Effector CD4-positive, alpha-beta T cell (primary cell): ENCODE measurements around the gene GFER.

ENCODE experiments used
- DNase-seq: peaks from one replicate; pipeline ENCODE4 v3.0.0-alpha.2; 2020

Gene GFER

DNA sequence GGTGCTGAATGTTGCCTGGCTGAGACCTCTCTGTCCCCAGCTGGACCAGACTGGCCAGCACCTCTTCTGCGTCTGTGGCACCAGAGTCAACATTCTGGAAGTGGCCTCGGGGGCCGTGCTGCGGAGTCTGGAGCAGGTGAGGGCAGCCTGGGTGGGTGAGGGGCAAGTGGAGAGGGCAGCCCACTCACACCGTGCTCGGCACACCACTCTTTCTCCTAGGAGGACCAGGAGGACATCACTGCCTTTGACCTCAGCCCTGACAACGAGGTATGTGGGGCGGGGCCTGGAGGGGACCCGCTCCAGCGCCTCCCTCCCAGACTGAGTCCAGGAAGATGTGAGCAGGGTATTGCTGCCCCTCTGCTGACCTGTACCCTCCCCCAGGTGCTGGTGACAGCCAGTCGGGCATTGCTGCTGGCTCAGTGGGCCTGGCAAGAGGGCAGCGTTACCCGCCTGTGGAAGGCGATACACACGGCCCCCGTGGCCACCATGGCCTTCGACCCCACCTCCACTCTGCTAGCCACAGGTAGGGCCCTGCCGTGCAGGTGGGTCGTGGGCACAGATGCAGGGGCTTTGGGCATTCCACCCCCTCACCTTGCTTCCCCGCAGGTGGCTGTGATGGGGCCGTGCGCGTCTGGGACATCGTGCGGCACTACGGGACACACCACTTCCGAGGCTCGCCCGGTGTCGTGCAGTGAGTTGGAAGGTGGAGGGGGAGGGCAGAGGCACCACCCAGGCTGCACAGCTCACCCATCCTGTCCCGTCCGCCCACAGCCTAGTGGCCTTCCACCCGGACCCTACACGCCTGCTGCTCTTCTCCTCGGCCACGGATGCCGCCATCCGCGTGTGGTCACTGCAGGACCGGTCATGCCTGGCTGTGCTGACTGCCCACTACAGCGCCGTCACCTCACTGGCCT lies 9.6 kb upstream of the GFER start:
- DNase-seq, result no peak

DNA sequence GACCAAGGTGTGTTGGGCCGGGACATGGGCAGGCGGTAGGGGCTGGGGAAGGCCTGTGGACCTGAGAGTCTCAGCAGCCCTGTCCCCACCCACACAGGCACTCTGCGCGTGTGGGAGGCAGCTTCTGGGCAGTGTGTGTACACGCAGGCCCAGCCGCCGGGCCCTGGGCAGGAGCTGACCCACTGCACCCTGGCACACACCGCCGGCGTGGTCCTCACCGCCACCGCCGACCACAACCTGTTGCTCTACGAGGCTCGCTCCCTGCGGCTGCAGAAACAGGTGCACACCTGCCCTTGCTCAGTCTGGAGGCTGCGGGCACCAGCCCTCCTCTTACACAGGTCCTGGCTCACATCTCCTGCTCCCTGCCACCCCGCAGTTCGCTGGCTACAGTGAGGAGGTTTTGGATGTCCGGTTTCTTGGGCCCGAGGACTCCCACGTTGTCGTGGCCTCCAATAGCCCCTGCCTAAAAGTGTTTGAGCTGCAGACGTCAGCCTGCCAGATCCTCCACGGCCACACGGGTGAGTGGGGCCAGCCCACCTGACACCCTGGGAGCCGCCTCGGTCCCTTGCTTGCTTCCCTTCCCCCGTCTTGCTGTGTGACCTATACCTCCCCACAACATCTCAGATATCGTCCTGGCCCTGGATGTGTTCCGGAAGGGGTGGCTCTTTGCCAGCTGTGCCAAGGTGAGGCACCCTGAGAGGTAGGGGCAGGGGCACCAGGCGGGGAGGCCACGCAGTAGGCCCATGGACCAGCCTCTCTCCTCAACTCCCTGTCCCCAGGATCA lies 8.4 kb upstream of the GFER start:
- no peak for DNase-seq

DNA sequence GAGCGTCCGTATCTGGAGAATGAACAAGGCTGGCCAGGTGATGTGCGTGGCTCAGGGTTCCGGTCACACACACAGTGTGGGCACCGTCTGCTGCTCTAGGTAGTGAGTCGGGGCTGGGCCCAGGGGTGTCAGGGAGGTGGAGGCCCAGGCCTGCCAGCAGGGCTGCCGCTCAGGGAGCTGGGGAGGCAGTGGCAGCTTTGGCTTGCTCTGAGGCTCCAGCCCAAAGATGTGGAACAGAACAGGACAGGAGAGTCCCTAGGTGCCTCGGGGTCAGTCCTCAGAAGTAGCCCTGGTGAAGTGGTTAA lies 7.8 kb upstream of the GFER start:
- DNase-seq, result no peak

DNA sequence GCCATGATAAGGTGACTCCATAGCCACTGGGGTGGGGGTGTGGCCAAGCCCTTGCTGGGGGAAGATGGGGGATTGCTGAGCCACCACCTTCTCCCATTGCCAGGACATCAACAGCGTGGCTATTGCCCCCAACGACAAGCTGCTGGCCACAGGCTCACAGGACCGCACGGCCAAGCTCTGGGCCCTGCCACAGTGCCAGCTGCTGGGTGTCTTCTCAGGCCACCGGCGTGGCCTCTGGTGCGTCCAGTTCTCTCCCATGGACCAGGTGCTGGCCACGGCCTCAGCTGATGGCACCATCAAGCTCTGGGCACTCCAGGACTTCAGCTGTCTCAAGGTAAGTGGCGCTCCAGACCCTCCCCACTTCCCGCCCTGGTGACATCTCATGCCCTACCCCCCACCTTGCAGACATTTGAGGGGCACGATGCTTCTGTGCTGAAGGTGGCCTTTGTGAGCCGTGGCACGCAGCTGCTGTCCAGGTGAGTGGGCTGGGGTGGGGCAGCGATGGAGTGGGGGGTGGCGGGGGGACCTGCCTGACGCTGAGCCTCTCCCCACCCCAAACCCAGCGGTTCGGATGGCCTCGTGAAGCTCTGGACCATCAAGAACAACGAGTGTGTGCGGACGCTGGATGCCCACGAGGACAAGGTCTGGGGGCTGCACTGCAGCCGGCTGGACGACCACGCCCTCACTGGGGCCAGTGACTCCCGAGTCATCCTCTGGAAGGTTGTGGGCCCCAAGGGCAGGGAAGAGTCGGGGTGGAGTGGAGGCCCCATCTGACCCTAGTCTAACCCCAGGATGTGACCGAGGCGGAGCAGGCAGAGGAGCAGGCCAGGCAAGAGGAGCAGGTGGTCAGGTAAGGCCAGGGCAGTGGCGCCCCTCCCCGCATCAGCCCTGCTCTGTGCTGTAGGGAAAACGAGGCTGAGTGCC lies 6.8 kb upstream of the GFER start:
- DNase-seq, result no peak

DNA sequence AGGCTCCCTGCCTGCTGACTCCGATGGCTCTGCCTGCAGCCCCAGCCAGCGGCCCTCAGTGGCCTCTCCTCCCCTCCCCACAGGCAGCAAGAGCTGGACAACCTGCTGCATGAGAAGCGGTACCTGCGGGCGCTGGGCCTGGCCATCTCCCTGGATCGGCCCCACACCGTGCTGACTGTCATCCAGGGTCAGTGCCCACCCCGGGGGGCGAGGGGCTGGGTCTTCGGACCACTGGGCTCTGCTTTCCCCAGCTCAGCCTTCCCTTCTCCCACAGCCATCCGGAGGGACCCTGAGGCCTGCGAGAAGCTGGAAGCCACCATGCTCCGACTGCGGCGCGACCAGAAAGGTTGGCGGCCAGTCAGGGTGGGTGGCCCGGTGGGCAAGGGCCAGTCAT lies 6.1 kb upstream of the GFER start:
- no peak for DNase-seq

DNA sequence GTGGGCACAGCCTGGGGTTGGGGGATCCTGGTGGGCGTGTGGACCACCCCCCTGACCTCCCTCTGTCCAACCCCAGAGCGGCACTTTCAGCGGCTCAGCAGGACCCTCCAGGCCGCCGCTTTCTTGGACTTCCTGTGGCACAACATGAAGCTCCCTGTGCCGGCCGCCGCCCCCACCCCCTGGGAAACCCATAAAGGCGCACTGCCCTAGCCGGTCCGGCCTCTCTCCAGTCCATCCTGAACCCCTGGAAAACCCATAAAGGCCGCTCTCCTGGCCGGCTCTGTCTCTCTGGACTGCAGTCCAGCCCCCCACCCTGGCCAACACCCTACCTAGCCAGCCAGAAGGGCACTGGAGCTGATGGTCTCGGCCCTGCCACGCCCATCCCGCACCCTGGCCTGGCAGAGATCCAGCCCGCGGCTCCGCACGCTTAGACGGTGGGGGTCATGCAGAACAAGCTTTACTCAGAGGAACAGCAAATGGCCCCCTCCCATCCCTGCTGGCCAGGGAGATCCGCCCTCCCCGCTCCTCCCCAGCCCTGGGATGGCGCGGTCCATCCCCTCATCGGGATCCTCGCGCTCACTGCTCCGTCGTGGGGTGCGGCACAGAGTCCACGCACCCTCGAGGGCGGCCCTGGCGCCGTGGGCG lies 5.4 kb upstream of the GFER start:
- no peak for DNase-seq

DNA sequence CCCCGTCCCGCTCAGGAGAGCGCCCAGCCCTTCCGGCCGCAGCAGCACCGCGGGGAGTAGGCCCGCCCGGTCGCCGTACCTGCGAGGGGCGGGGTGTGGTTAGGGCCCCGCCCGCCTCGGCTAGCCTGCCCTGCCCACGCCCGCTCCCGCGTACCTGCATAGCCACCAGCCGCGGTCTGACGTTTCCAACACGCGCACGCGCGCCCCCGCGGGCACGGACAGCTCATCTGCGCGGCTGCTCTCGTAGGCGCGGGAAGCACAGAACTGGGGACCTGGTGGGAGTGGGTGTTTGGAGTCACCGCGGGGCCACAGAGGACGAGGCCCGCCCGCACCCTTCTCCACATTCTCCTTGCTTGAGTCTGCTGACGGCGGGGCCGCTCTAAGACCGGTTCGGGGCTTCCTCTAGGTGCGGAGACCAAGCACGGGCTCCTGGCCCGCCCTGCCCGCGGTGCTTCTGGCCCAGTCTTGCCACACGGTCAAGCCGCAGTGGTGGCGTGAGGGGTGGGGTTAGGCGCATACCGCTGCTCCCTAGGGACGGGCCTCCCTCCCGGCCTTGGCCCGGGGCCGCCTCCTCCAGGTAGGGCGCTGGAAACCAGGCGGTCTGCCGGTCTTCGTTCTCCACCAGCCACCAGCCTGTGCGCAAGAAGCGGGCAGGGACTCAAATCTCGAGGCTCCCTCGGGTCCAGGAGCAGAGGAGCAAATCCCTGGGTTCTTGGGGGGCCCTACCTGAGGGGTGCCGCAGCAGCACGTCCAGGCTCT lies 4.5 kb upstream of the GFER start:
- no peak for DNase-seq

DNA sequence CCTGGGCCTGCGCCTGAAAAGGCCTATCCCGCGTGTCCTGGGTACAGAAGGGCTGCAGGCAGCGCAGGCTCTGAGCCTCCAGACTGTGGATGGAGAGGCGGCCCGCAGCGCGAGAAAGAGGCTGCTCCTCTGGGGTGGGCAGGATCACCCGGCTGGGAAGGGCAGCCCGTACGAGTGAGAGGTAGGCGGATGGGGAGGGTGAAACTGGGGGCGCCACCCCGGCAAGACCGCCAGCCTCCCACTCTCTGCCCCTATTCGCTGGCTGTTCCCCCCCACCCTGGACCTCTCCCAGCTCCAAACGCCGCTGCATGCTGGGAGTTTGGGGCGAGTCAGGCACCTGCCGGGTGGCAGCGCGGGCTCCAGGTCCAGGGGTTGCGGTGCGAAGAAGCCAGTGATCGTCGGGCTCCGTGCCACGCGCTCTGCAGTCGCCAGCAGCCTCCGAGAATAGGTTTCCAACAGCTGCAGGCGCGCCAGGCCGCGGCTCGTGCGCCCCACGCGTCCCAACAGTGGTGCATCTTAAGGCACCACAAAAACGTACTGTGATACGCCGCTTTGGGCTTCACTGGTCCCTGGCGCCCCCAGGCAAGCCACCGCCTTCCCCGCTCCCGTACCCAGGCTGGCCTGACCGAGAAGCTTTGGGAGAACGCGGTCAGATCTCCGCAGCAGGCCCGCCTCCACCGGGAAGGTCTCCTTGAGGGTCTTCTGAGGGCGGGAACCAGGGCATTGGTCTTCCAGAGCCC lies 3.8 kb upstream of the GFER start:
- DNase-seq, result no peak

DNA sequence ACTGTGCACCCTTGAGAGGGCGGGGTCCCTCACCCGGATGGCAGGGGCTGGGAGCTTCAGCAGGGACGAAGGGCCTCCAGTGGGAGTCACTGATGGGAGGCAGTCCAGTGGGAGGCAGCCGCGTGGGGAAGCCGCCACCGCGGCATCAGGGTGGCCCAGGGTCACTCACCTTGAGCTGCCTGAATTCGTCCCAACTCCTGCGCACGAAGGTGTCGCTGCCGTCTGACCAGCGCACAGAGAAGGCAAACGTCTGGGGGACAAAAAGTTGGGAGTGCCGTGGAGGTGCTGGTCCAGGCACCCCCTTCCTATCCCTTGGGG lies 3.3 kb upstream of the GFER start:
- no peak for DNase-seq

DNA sequence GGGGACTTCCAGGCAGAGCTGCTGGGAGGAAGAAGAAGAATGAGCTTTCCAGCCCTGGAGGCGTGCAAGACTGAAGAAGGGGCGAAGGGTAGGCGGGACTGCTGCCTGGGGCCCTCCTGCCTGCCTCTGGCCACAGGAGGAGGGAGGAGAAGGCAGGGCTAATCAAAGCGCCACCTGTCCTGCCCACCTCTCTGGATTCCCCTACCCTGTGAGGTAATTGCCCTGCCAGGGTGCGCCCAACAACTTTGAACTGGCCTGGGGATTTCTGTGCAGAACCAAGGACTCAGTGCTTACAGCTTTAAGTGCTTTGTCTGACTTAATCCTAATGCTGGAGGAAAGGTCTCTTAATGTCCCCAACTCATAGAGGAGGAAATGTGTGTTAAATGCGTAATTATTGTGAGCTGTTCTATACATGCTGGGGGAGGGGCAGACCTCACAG lies 2.6 kb upstream of the GFER start, which contains the start of gene NOXO1:
Gene NOXO1 (minus strand): TSS at position 72 of the 439 bp plus-strand sequence. CDS start 290 bp downstream, outside the sequence.
- DNase-seq, result no peak

DNA sequence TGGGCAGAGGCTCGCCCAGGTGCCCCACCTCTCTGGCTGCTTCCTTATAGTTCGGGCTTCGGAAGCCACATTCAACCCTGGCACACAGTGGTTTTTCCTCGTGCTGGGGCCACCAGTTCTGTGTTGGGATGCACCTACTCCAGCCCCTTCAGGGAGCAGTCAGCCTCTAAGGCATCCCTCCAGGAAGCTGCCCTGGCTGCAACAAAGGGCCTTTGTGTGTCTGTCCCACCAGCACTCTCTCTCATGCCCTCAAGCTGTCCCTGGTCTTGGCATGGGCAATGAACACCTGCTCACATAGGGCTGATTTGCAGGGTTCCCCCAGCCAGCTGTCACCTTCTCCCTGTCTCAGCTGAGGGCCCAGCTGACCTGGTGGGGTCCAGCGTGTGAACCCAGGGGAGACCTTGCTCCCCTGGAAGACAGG lies 2.0 kb upstream of the GFER start:
- no peak for DNase-seq

DNA sequence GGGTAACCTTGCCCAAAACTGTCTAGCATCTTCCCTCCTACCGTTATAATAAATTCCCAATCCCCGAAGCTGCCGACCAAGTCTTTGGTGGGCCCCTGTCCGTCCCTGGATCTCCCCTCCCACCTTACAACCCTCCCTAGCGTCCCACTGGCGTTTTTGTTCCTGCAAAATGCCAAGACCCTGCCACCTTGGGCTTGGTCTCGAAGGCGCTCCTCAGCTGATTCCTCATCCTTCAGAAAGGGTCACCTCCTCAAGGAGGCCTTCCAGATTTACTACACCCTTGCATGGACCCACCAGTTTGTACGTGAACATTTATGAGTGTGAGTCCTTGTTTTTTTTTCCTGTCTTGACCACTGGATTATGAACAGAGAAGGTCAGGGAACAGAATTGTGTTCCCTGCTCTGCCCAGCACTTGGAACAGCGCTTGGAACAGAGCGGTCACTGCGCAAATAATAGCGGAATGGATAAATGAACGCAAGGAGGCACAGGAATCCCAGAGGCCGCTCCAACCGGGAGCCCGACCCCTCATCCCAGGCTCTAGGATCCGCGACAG lies 926 bp upstream of the GFER start:
- no peak for DNase-seq

DNA sequence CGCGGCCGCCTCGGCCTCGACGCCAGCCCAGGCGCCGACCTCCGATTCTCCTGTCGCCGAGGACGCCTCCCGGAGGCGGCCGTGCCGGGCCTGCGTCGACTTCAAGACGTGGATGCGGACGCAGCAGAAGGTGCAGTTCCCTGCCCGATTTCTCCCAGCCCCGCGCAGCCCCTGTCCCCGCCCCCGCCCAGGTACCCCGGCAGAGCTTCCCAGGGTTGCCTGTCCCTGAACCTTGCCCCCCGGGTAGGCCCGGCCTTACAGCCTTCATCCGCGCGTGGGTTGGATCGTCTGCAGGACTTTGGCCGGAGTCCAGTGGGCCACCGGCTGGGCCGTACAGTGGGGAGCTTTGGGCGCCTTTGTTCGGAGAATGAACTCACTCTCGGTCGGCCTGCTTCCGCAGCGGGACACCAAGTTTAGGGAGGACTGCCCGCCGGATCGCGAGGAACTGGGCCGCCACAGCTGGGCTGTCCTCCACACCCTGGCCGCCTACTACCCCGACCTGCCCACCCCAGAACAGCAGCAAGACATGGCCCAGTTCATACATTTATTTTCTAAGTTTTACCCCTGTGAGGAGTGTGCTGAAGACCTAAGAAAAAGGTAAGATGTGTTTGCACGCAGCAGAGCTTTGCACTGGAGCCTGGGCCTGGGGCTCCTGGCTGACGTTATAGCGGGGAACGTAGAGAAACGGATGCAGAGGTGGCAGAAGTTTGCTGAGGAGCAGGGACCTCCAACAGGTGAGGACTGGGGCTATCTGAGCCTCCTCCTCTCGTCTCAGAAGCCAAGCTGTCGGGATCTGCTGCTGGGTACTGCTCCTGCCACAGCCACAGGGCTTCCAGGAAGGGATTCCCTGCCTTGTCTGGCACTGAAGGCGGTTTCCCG lies 593 bp downstream of the GFER start:
- DNase-seq, result no peak

DNA sequence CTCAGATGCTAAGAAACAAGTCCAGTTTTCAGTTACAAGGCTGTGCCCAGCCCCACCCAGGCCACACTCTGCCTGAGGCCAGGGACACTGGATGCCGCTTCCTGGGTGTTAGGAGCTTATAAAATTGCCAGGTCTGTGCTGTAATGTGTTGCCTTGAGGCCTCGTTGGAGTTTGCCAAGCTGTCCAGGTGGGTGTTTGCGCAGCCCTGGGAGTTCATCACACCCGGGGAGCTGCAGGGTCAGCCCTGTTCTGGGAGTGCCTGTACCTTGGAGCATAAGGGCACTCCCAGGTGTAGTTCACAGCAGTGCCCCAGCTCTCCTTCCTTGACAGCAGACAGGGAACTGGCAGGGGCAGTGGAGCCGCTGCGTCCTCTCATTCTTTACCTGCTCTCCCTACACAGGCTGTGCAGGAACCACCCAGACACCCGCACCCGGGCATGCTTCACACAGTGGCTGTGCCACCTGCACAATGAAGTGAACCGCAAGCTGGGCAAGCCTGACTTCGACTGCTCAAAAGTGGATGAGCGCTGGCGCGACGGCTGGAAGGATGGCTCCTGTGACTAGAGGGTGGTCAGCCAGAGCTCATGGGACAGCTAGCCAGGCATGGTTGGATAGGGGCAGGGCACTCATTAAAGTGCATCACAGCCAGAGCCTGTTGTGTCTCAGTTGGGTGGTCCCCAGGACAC lies 1.6 kb downstream of the GFER start:
- DNase-seq, result no peak

DNA sequence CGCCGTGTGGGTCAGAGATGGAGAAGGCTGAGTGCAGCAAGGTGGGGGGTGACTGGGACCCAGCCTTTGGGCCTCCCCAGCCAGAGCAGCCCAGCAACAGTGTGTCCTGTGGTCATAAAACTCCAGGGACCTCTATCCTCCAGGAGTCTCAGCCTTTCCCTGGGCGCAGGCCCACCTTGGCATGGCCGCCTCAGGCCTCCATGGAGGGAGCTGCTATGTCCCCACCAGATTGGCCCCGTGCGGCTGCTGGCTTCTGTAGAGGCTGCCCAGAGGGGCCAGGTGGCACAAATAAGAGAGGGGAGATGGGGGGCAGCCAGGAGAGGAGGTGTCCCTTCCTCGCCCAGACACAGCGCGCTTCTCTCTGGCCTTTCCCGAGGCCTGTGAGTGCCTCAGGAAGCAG lies 3.2 kb downstream of the GFER start:
- no peak for DNase-seq

DNA sequence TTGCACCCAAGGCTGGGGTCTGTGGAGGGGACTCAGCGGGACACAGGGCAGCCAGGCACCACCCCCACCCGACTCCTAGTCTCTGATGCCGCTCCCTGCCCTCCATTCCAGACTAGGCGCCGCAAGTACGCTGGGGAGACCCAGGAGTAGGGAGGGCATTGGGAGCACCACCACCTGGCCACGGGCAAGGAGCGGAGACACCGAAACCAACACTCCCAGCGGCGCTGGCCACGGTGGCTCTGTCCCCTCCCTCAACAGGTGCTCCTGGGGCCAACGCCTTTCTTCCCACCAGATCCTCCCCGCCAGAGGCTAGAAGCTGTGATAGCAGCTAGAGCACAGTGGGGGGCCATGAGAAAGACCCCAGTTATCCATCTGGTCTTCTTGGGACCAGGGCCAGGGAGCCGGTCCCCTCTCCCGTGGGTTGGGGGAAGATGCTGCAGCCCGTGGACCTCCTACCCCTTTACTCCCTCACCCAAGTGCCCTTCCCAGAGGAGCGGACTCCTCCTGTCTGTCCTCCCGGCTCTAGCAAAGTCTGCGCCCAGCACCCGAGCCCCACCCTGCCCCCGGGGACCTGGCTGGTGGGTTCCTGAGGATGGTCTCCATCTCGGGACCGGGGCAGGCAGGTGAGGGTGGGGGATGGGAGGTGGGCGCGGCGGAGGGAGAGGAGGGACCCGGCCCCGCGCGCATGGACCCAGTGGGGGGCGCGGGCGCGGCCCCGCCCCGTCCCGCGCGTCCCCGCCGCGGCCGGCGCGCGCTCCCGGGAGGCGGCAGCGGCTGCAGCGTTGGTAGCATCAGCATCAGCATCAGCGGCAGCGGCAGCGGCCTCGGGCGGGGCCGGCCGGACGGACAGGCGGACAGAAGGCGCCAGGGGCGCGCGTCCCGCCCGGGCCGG lies 5.5 kb downstream of the GFER start, which contains the start of gene SYNGR3:
Gene SYNGR3 (plus strand): TSS at position 762 of the 892 bp plus-strand sequence. CDS start 133 bp downstream, outside the sequence.
- DNase-seq, result no peak

DNA sequence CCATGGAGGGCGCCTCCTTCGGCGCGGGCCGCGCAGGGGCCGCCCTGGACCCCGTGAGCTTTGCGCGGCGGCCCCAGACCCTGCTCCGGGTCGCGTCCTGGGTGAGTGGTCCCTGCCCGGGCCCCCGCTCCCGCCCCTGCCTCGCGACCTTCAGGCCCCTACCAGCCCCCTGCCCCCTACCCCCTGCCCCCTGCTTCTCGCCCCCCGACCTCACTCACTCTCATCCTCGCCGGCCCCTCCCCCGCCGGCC lies 6.0 kb downstream of the GFER start:
- DNase-seq, result no peak
